Kidney tubule cell (primary cell): ENCODE results near the gene VSX2.

Experiments used
- DNase-seq: peaks from one replicate; pipeline ENCODE4 v3.0.0-alpha.2; 2018; ENCODE audit warnings: low spot score

The VSX2 gene

GRCh38 chr14:74259513-74259912 is 20.3 kb downstream of the VSX2 start:
- no peak for DNase-seq

- DNase-seq, result no peak
Measured at GRCh38 chr14:74260525-74261233, 21.4 kb downstream of the VSX2 start.

- no peak for DNase-seq
Measured at GRCh38 chr14:74261288-74261687, 22.0 kb downstream of the VSX2 start.

GRCh38 chr14:74262076-74262475 is 22.8 kb downstream of the VSX2 start:
- DNase-seq, result no peak

- no peak for DNase-seq
Measured at GRCh38 chr14:74263181-74263580, 23.9 kb downstream of the VSX2 start.

- DNase-seq, result no peak
Measured at GRCh38 chr14:74263921-74264320, 24.7 kb downstream of the VSX2 start.

GRCh38 chr14:74265301-74265965 is 26.2 kb downstream of the VSX2 start:
- DNase-seq, result no peak

- peak; percentile 6 for DNase-seq
Measured at GRCh38 chr14:74267588-74267987, 28.3 kb downstream of the VSX2 start.

- peak; percentile 52 for DNase-seq
Measured at GRCh38 chr14:74270382-74271177, 31.3 kb downstream of the VSX2 start.

- no peak for DNase-seq
Measured at GRCh38 chr14:74271365-74271764, 32.1 kb downstream of the VSX2 start.

GRCh38 chr14:74275241-74275841 is 36.1 kb downstream of the VSX2 start:
- peak; percentile 9 for DNase-seq

- no peak for DNase-seq
Measured at GRCh38 chr14:74278080-74278479, 38.8 kb downstream of the VSX2 start.

GRCh38 chr14:74281069-74281468 is 41.8 kb downstream of the VSX2 start:
- no peak for DNase-seq

GRCh38 chr14:74286736-74287135 is 47.5 kb downstream of the VSX2 start:
- no peak for DNase-seq

GRCh38 chr14:74289801-74290200 is 50.6 kb downstream of the VSX2 start:
- DNase-seq, result no peak

GRCh38 chr14:74290415-74290814 is 51.2 kb downstream of the VSX2 start:
- DNase-seq, result peak; percentile 22

GRCh38 chr14:74292061-74292460 is 52.8 kb downstream of the VSX2 start:
- no peak for DNase-seq

GRCh38 chr14:74293606-74294005 is 54.4 kb downstream of the VSX2 start:
- DNase-seq, result no peak

GRCh38 chr14:74296037-74296467 is 56.8 kb downstream of the VSX2 start:
- DNase-seq, result no peak

- peak; percentile 46 for DNase-seq
Measured at GRCh38 chr14:74297986-74298385, 58.7 kb downstream of the VSX2 start.

GRCh38 chr14:74299061-74299545 is 59.9 kb downstream of the VSX2 start:
- peak; percentile 67 for DNase-seq

GRCh38 chr14:74301594-74302151 is 62.4 kb downstream of the VSX2 start:
- DNase-seq, result no peak
